ACC112 (cell line): ENCODE data around the gene SLC12A6.
"Not testable (repeated sequence)": the region's sequence is repeated elsewhere in the genome, so short reads cannot be mapped to it uniquely, and the experiment has no call there.

Source experiments
- H2AFZ ChIP-seq: fragments of 200-600 bp; sonication (generic); one replicate; pipeline ENCODE4 v1.6.0; 2017; ENCODE audit warnings: antibody characterized with exemption, low read length; ENCODE audit not compliant: unreplicated experiment
- H3K27ac ChIP-seq: fragments of 200-600 bp; sonication (generic); 2 replicates; pipeline ENCODE4 v1.5.1; 2014; ENCODE audit warnings: low read depth, mild to moderate bottlenecking, antibody characterized with exemption, low read length, moderate library complexity
- H3K27me3 ChIP-seq: fragments of 200-600 bp; sonication (generic); 2 replicates; pipeline ENCODE4 v1.6.1; 2014; ENCODE audit warnings: mild to moderate bottlenecking, antibody characterized with exemption, low read length, moderate library complexity, mixed read lengths; ENCODE audit not compliant: insufficient read depth
- H3K36me3 ChIP-seq: fragments of 200-600 bp; sonication (generic); 2 replicates; pipeline ENCODE4 v1.6.1; 2016; ENCODE audit warnings: mild to moderate bottlenecking, antibody characterized with exemption, low read length, moderate library complexity, mixed read lengths; ENCODE audit not compliant: insufficient read depth
- H3K4me1 ChIP-seq: fragments of 200-600 bp; sonication (generic); one replicate; pipeline ENCODE4 v1.6.1; 2016; ENCODE audit warnings: low read length, mixed read lengths; ENCODE audit not compliant: insufficient read depth, unreplicated experiment, control insufficient read depth
- H3K4me3 ChIP-seq: fragments of 200-600 bp; sonication (generic); 2 replicates; pipeline ENCODE4 v1.5.1; 2014; ENCODE audit warnings: mild to moderate bottlenecking, low read depth, low read length
- H3K79me2 ChIP-seq: fragments of 200-600 bp; sonication (generic); one replicate; pipeline ENCODE4 v1.6.0; 2016; ENCODE audit warnings: low read length; ENCODE audit not compliant: control insufficient read depth, unreplicated experiment, insufficient read depth

The SLC12A6 gene

GRCh38 chr15:34206011-34206410 lies 131.6 kb downstream of the SLC12A6 start:
- Histone ChIP-seq H3K27me3 (no peaks in the 10 kb centered on the region), H3K79me2 (peaks cover 78% of the 10 kb centered on the region)

GRCh38 chr15:34203936-34204335 lies 133.6 kb downstream of the SLC12A6 start:
- no peak overlapping the region for H3K4me3 ChIP-seq
- peaks cover 87% of the 10 kb centered on the region for H3K79me2 ChIP-seq
- H3K27ac ChIP-seq: no peak overlapping the region

More at GRCh38 chr15:34206011-34206410, 131.6 kb downstream of the SLC12A6 start:
- Histone ChIP-seq H3K4me3 (no peak overlapping the region), H3K27ac (no peak overlapping the region), H2AFZ (no peak overlapping the region), H3K4me1 (no peaks in the 10 kb centered on the region), H3K36me3 (peaks cover 14% of the 10 kb centered on the region)

GRCh38 chr15:34203305-34203704 lies 134.3 kb downstream of the SLC12A6 start:
- H3K4me1 ChIP-seq: no peaks in the 10 kb centered on the region
- peaks cover 22% of the 10 kb centered on the region for H3K36me3 ChIP-seq
- H3K27ac ChIP-seq: no peak overlapping the region
- H2AFZ ChIP-seq: no peak overlapping the region
- H3K27me3 ChIP-seq: no peaks in the 10 kb centered on the region
- peaks cover 87% of the 10 kb centered on the region for H3K79me2 ChIP-seq
- H3K4me3 ChIP-seq: no peak overlapping the region

More at GRCh38 chr15:34203936-34204335, 133.6 kb downstream of the SLC12A6 start:
- Histone ChIP-seq H3K4me1 (no peaks in the 10 kb centered on the region), H2AFZ (no peak overlapping the region), H3K27me3 (no peaks in the 10 kb centered on the region), H3K36me3 (peaks cover 22% of the 10 kb centered on the region)

- H3K27me3 ChIP-seq, H3K4me3 ChIP-seq, H3K36me3 ChIP-seq, H3K27ac ChIP-seq, H2AFZ ChIP-seq, H3K4me1 ChIP-seq: not testable (repeated sequence)
- peaks cover 75% of the 10 kb centered on the region for H3K79me2 ChIP-seq
Observed at GRCh38 chr15:34193272-34193671, 144.3 kb downstream of the SLC12A6 start.

- no peaks in the 10 kb centered on the region for H3K27me3 ChIP-seq
- H3K4me1 ChIP-seq: no peaks in the 10 kb centered on the region
- peaks cover 74% of the 10 kb centered on the region for H3K79me2 ChIP-seq
- no peak overlapping the region for H3K4me3 ChIP-seq
- H3K27ac ChIP-seq: no peak overlapping the region
- H2AFZ ChIP-seq: no peak overlapping the region
- H3K36me3 ChIP-seq: no peaks in the 10 kb centered on the region
Observed at GRCh38 chr15:34188711-34189110, 148.9 kb downstream of the SLC12A6 start.

GRCh38 chr15:34185666-34186065 lies 151.9 kb downstream of the SLC12A6 start:
- H3K79me2 ChIP-seq: peaks cover 75% of the 10 kb centered on the region
- no peaks in the 10 kb centered on the region for H3K36me3 ChIP-seq
- no peaks in the 10 kb centered on the region for H3K27me3 ChIP-seq
- H3K27ac ChIP-seq: no peak overlapping the region
- H3K4me1 ChIP-seq: no peaks in the 10 kb centered on the region
- no peak overlapping the region for H3K4me3 ChIP-seq
- H2AFZ ChIP-seq: no peak overlapping the region

GRCh38 chr15:34182942-34183341 lies 154.6 kb downstream of the SLC12A6 start:
- Histone ChIP-seq H2AFZ (no peak overlapping the region), H3K79me2 (peaks cover 73% of the 10 kb centered on the region), H3K27ac (no peak overlapping the region), H3K27me3 (no peaks in the 10 kb centered on the region), H3K4me3 (no peak overlapping the region), H3K4me1 (no peaks in the 10 kb centered on the region), H3K36me3 (no peaks in the 10 kb centered on the region)
